Right forelimb (tissue), 1 donor: ENCODE measurements around the gene PLIN3.
"Not testable (repeated sequence)": the region's sequence is repeated elsewhere in the genome, so short reads cannot be mapped to it uniquely, and the experiment has no call there.

Experiments used
- DNase-seq: peaks from one replicate; pipeline ENCODE4 v3.0.0-alpha.2; 2018

Gene PLIN3

GRCh38 chr19:4845975-4846374, 21.5 kb downstream of the PLIN3 start:
- not testable (repeated sequence) for DNase-seq

- DNase-seq: no peak
These were observed 22.9 kb downstream of the PLIN3 start for GRCh38 chr19:4844348-4845179.

GRCh38 chr19:4843647-4843965, 23.9 kb downstream of the PLIN3 start:
- no peak for DNase-seq

GRCh38 chr19:4839192-4839591, 28.3 kb downstream of the PLIN3 start:
- DNase-seq: no peak

- no peak for DNase-seq
These were observed 34.7 kb downstream of the PLIN3 start for GRCh38 chr19:4832776-4833175.

- DNase-seq: not testable (repeated sequence)
These were observed 35.5 kb downstream of the PLIN3 start for GRCh38 chr19:4831979-4832340.

GRCh38 chr19:4831304-4831978, 36.0 kb downstream of the PLIN3 start, which contains the start of gene TICAM1:
Gene TICAM1, minus strand, starts transcription at chr19:4831712. Its CDS starts 13,335 bp downstream, at chr19:4818377.
- peak; percentile 77 for DNase-seq

GRCh38 chr19:4830768-4831265, 36.6 kb downstream of the PLIN3 start:
- DNase-seq: no peak

- no peak for DNase-seq
These were observed 37.1 kb downstream of the PLIN3 start for GRCh38 chr19:4830332-4830731.

- no peak for DNase-seq
These were observed 38.3 kb downstream of the PLIN3 start for GRCh38 chr19:4829001-4829712.

GRCh38 chr19:4823577-4823976, 43.9 kb downstream of the PLIN3 start:
- no peak for DNase-seq

- DNase-seq: not testable (repeated sequence)
These were observed 45.1 kb downstream of the PLIN3 start for GRCh38 chr19:4822354-4822753.

GRCh38 chr19:4821265-4821664, 46.2 kb downstream of the PLIN3 start:
- no peak for DNase-seq

- no peak for DNase-seq
These were observed 49.8 kb downstream of the PLIN3 start for GRCh38 chr19:4817467-4818277.

- no peak for DNase-seq
These were observed 50.6 kb downstream of the PLIN3 start for GRCh38 chr19:4816950-4817278.

GRCh38 chr19:4816202-4816949, 51.1 kb downstream of the PLIN3 start:
- DNase-seq: no peak

GRCh38 chr19:4815426-4816201, 51.9 kb downstream of the PLIN3 start:
- DNase-seq: peak; percentile 86

GRCh38 chr19:4814625-4815425, 52.6 kb downstream of the PLIN3 start:
- DNase-seq: no peak

- peak; percentile 84 for DNase-seq
These were observed 55.9 kb downstream of the PLIN3 start for GRCh38 chr19:4811328-4812131.
